HG03565 (cell line): ENCODE measurements around the gene TMEM63C.
"Not testable (repeated sequence)": the region's sequence is repeated elsewhere in the genome, so short reads cannot be mapped to it uniquely, and the experiment has no call there.

Experiments
- ATAC-seq: cut with Tn5 transposase; IDR thresholded peaks from one replicate; pipeline ENCODE4 v1.9.1; 2021; ENCODE audit warnings: mild to moderate bottlenecking, moderate library complexity; ENCODE audit not compliant: unreplicated experiment

The TMEM63C gene

GRCh38 chr14:77153802-77154201, 27.8 kb upstream of the TMEM63C start:
- no peak for ATAC-seq

GRCh38 chr14:77154421-77154820, 27.2 kb upstream of the TMEM63C start:
- no peak for ATAC-seq

- no peak for ATAC-seq
Observed at GRCh38 chr14:77155083-77155482, 26.5 kb upstream of the TMEM63C start.

GRCh38 chr14:77157740-77158139, 23.9 kb upstream of the TMEM63C start:
- no peak for ATAC-seq

GRCh38 chr14:77158175-77158881, 23.3 kb upstream of the TMEM63C start:
- ATAC-seq, result no peak

- ATAC-seq, result no peak
Observed at GRCh38 chr14:77158882-77159255, 22.7 kb upstream of the TMEM63C start.

GRCh38 chr14:77161011-77161410, 20.6 kb upstream of the TMEM63C start:
- no peak for ATAC-seq

GRCh38 chr14:77170045-77170444, 11.6 kb upstream of the TMEM63C start:
- ATAC-seq, result no peak

- no peak for ATAC-seq
Observed at GRCh38 chr14:77172916-77173315, 8.7 kb upstream of the TMEM63C start.

GRCh38 chr14:77173911-77174617, 7.5 kb upstream of the TMEM63C start:
- not testable (repeated sequence) for ATAC-seq

GRCh38 chr14:77175843-77176242, 5.8 kb upstream of the TMEM63C start:
- no peak for ATAC-seq

- no peak for ATAC-seq
Observed at GRCh38 chr14:77177702-77178101, 3.9 kb upstream of the TMEM63C start.

- no peak for ATAC-seq
Observed at GRCh38 chr14:77178656-77179055, 2.9 kb upstream of the TMEM63C start.

GRCh38 chr14:77180726-77181602, 634 bp upstream of the TMEM63C start:
- no peak for ATAC-seq

GRCh38 chr14:77183896-77184295, 2.3 kb downstream of the TMEM63C start:
- ATAC-seq, result no peak

- no peak for ATAC-seq
Observed at GRCh38 chr14:77184396-77185092, 2.9 kb downstream of the TMEM63C start.

- no peak for ATAC-seq
Observed at GRCh38 chr14:77185093-77185465, 3.5 kb downstream of the TMEM63C start.

GRCh38 chr14:77186911-77187648, 5.5 kb downstream of the TMEM63C start:
- no peak for ATAC-seq

- ATAC-seq, result no peak
Observed at GRCh38 chr14:77187649-77188012, 6.0 kb downstream of the TMEM63C start.

GRCh38 chr14:77189479-77189878, 7.9 kb downstream of the TMEM63C start:
- ATAC-seq, result no peak
